PC-9 (cell line): ENCODE results near the gene NDUFAF8. TPM values are rescaled to one million over a fixed set of nuclear protein-coding genes. Genes with fewer than 3 reads are reported as not detected.

Experiments used
- BruUV-seq: library from RNA; stranded (reverse); fragments of 400-500 nt; replicated peaks from 2 replicates; lab custom pipeline; 2021; lab: Mats Ljungman, UMichigan
- CTCF ChIA-PET: fragments of 300-600 bp; sonication (Branson Sonifier 250); formaldehyde crosslinking; loops from one replicate; lab custom pipeline; 2022; ENCODE audit warnings: antibody characterized with exemption; lab: Charles Lee
- POLR2A ChIA-PET: fragments of 300-600 bp; sonication (Branson Sonifier 250); formaldehyde crosslinking; loops from one replicate; lab custom pipeline; 2022; ENCODE audit warnings: antibody characterized with exemption; ENCODE audit not compliant: unreplicated experiment; lab: Charles Lee
- DNase-seq, 2 experiments: peaks; one replicate each; pipeline versions ENCODE4 v3.0.0 to v3.0.0-alpha.2; 2015 to 2022; ENCODE audit warnings: mixed read lengths in 1 of 2
- H2AFZ ChIP-seq: fragments of 200-600 bp; sonication (generic); 2 replicates; pipeline ENCODE4 v1.8.1; 2017; ENCODE audit warnings: antibody characterized with exemption
- H3F3A ChIP-seq: fragments of 200-600 bp; sonication (generic); 2 replicates; pipeline ENCODE4 v1.8.1; 2017; ENCODE audit warnings: antibody characterized with exemption, mild to moderate bottlenecking, low read depth; ENCODE audit not compliant: insufficient read depth
- H3K27ac ChIP-seq: fragments of 200-600 bp; sonication (generic); 2 replicates; pipeline ENCODE4 v1.6.1; 2016; ENCODE audit warnings: mixed run types
- H3K27me3 ChIP-seq: fragments of 200-600 bp; sonication (generic); 2 replicates; pipeline ENCODE4 v1.6.1; 2016; ENCODE audit warnings: low read depth, mixed run types; ENCODE audit not compliant: insufficient read depth
- H3K36me3 ChIP-seq: fragments of 200-600 bp; sonication (generic); 2 replicates; pipeline ENCODE4 v1.6.1; 2016; ENCODE audit warnings: low read depth, mixed run types
- H3K4me1 ChIP-seq: fragments of 200-600 bp; sonication (generic); replicated peaks from 2 replicates; pipeline ENCODE4 v1.6.1; 2016; ENCODE audit warnings: mixed run types; ENCODE audit not compliant: insufficient read depth
- H3K4me2 ChIP-seq: fragments of 200-600 bp; sonication (generic); 2 replicates; pipeline ENCODE4 v1.6.1; 2017; ENCODE audit warnings: mixed run types
- H3K4me3 ChIP-seq: fragments of 200-600 bp; sonication (generic); 2 replicates; pipeline ENCODE4 v1.6.1; 2016; ENCODE audit warnings: mixed run types
- H3K79me2 ChIP-seq: fragments of 200-600 bp; sonication (generic); 2 replicates; pipeline ENCODE4 v1.6.1; 2017; ENCODE audit warnings: low read depth, mixed run types
- H3K9me2 ChIP-seq: fragments of 200-600 bp; sonication (generic); 2 replicates; pipeline ENCODE4 v1.8.1; 2017; ENCODE audit warnings: mild to moderate bottlenecking; ENCODE audit not compliant: insufficient read depth
- H3K9me3 ChIP-seq: fragments of 200-600 bp; sonication (generic); 2 replicates; pipeline ENCODE4 v1.8.1; 2016; ENCODE audit warnings: low read depth; ENCODE audit not compliant: insufficient read depth
- H4K20me1 ChIP-seq: fragments of 200-600 bp; sonication (generic); 2 replicates; pipeline ENCODE4 v1.8.1; 2017; ENCODE audit not compliant: insufficient read depth
- CTCF ChIP-seq: fragments of 200-600 bp; sonication (generic); conservative IDR thresholded peaks from 2 replicates; pipeline ENCODE4 v1.6.1; 2017; ENCODE audit warnings: mixed run types, antibody characterized with exemption, mild to moderate bottlenecking, moderate library complexity
- EZH2 ChIP-seq: fragments of 200-600 bp; sonication (generic); IDR thresholded peaks from 2 replicates; pipeline ENCODE4 v1.8.0; 2017; ENCODE audit warnings: antibody characterized with exemption, low read depth
- intact Hi-C: fragments of 100-400 bp; cut with micrococcal nuclease; formaldehyde crosslinking; loops from one replicate; pipeline ENCODE4 v1.10.0; 2022; ENCODE audit not compliant: unreplicated experiment
- total RNA-seq: library from RNA; stranded (reverse); gene quantifications from 2 replicates; pipeline ENCODE4 v1.2.3, GENCODE V29; 2021

NDUFAF8 gene
- total RNA-seq, 1 experiment from 2014 or later, result 53.3 TPM

- Histone ChIP-seq H4K20me1 (peaks cover 23% of the 10 kb centered on the region), H3F3A (no peaks in the 10 kb centered on the region), H3K4me1 (no peaks in the 10 kb centered on the region), H3K9me3 (no peaks in the 10 kb centered on the region), H3K79me2 (peaks cover 25% of the 10 kb centered on the region), H3K36me3 (no peaks in the 10 kb centered on the region), H3K27ac (no peak overlapping the region), H3K4me3 (no peak overlapping the region), H3K9me2 (no peaks in the 10 kb centered on the region), H3K4me2 (no peak overlapping the region), H2AFZ (no peak overlapping the region), H3K27me3 (no peaks in the 10 kb centered on the region)
- intact Hi-C loops, result no loop called here
- no TSS peak for BruUV-seq
- no peak for TF ChIP-seq EZH2
- TF ChIP-seq CTCF, result no peak
- ChIA-PET POLR2A (no interaction called here), CTCF (no interaction called here)
- DNase-seq, result no peak
Measured at GRCh38 chr17:81287152-81287551, 48.0 kb downstream of the NDUFAF8 start.

- no peak for DNase-seq
- no TSS peak for BruUV-seq
- CTCF ChIA-PET, result no interaction called here
- Histone ChIP-seq H3K9me3 (no peaks in the 10 kb centered on the region), H3K4me3 (no peak overlapping the region), H3K27me3 (no peaks in the 10 kb centered on the region), H3K4me1 (no peaks in the 10 kb centered on the region), H3K27ac (no peak overlapping the region), H3K36me3 (no peaks in the 10 kb centered on the region), H3K9me2 (no peaks in the 10 kb centered on the region), H4K20me1 (peaks cover 23% of the 10 kb centered on the region), H3K4me2 (no peak overlapping the region), H3F3A (no peaks in the 10 kb centered on the region), H3K79me2 (peaks cover 31% of the 10 kb centered on the region), H2AFZ (no peak overlapping the region)
- TF ChIP-seq EZH2 (no peak), CTCF (no peak)
- intact Hi-C loops, result no loop called here
- POLR2A ChIA-PET, result no interaction called here
Measured at GRCh38 chr17:81287741-81288430, 48.8 kb downstream of the NDUFAF8 start.

GRCh38 chr17:81288715-81289114, 49.6 kb downstream of the NDUFAF8 start:
- TF ChIP-seq EZH2 (no peak), CTCF (no peak)
- Histone ChIP-seq H3K36me3 (no peaks in the 10 kb centered on the region), H3K4me3 (no peak overlapping the region), H2AFZ (no peak overlapping the region), H3K4me2 (no peak overlapping the region), H3F3A (no peaks in the 10 kb centered on the region), H3K79me2 (peaks cover 39% of the 10 kb centered on the region), H3K4me1 (peaks cover 2% of the 10 kb centered on the region; the same call in 1 of the 2 replicates), H3K9me3 (no peaks in the 10 kb centered on the region), H3K27me3 (no peaks in the 10 kb centered on the region), H3K27ac (no peak overlapping the region), H3K9me2 (no peaks in the 10 kb centered on the region), H4K20me1 (peaks cover 23% of the 10 kb centered on the region)
- BruUV-seq, result no TSS peak
- no peak for DNase-seq
- intact Hi-C loops, result no loop called here
- POLR2A ChIA-PET, result no interaction called here
- CTCF ChIA-PET, result no interaction called here
